OCI-LY7 (cell line): ENCODE results near the gene F7.

Experiments
- EZH2phosphoT487 ChIP-seq: fragments of 200-600 bp; sonication (generic); IDR thresholded peaks from 2 replicates; pipeline ENCODE4 v1.6.1; 2018; ENCODE audit warnings: low read depth, borderline replicate concordance, mild to moderate bottlenecking, mixed run types, antibody characterized with exemption, low read length, moderate library complexity, mixed read lengths
- TF ChIP-seq, protein P1 (sequence below): fragments of 200-600 bp; sonication (generic); conservative IDR thresholded peaks from 2 replicates; pipeline ENCODE4 v1.5.1; 2014; ENCODE audit warnings: mild to moderate bottlenecking, antibody characterized with exemption, low read length, moderate library complexity, mixed read lengths

DNA sequence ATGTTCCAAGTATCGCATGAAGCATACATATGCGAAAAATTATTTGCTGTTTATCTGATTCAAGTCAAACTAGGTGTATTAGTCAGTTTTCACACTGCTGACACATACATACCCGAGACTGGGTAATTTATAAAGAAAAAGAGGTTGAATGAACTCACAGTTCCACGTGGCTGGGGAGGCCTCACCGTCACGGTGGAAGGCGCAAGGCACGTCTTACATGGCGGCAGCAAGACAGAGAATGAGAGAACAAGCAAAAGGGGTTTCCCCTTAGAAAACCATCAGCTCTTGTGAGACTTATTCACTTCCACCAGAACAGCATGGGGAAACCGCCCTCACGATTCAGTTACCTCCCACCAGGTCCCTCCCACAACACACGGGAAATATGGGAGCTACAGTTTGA is 39.9 kb downstream of the F7 start:
- TF ChIP-seq, protein P1, sequence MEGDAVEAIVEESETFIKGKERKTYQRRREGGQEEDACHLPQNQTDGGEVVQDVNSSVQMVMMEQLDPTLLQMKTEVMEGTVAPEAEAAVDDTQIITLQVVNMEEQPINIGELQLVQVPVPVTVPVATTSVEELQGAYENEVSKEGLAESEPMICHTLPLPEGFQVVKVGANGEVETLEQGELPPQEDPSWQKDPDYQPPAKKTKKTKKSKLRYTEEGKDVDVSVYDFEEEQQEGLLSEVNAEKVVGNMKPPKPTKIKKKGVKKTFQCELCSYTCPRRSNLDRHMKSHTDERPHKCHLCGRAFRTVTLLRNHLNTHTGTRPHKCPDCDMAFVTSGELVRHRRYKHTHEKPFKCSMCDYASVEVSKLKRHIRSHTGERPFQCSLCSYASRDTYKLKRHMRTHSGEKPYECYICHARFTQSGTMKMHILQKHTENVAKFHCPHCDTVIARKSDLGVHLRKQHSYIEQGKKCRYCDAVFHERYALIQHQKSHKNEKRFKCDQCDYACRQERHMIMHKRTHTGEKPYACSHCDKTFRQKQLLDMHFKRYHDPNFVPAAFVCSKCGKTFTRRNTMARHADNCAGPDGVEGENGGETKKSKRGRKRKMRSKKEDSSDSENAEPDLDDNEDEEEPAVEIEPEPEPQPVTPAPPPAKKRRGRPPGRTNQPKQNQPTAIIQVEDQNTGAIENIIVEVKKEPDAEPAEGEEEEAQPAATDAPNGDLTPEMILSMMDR, result no peak
- no peak for TF ChIP-seq EZH2phosphoT487
